GM12865 (cell line): ENCODE measurements around the gene CCDC78.

Experiments
- DNase-seq: peaks from one replicate; pipeline ENCODE4 v3.0.0; 2010; ENCODE audit warnings: low read depth
- H3K4me3 ChIP-seq: 2 replicates; pipeline ENCODE4 v1.5.1; 2011; ENCODE audit warnings: mild to moderate bottlenecking, low read depth, low read length, control low read depth
- CTCF ChIP-seq: IDR thresholded peaks from 2 replicates; pipeline ENCODE4 v1.5.1; 2011; ENCODE audit warnings: low read length, control low read depth, low read depth, inconsistent platforms; ENCODE audit not compliant: insufficient read depth; ENCODE audit errors: missing control alignments

The CCDC78 gene

GRCh38 chr16:764848-765487, 38.7 kb upstream of the CCDC78 start:
- no peak overlapping the region for H3K4me3 ChIP-seq
- TF ChIP-seq CTCF, result no peak
- no peak for DNase-seq

- no peak for TF ChIP-seq CTCF
- no peak for DNase-seq
Observed at GRCh38 chr16:764184-764750, 38.0 kb upstream of the CCDC78 start.

GRCh38 chr16:763369-764183, 37.3 kb upstream of the CCDC78 start:
- DNase-seq, result no peak
- TF ChIP-seq CTCF, result no peak
- H3K4me3 ChIP-seq, result no peak overlapping the region

More at GRCh38 chr16:764184-764750, 38.0 kb upstream of the CCDC78 start:
- H3K4me3 ChIP-seq, result no peak overlapping the region

GRCh38 chr16:762595-763268, 36.5 kb upstream of the CCDC78 start:
- no peak for TF ChIP-seq CTCF
- H3K4me3 ChIP-seq, result no peak overlapping the region
- no peak for DNase-seq

- no peak overlapping the region for H3K4me3 ChIP-seq
- TF ChIP-seq CTCF, result no peak
- no peak for DNase-seq
Observed at GRCh38 chr16:761625-762513, 35.6 kb upstream of the CCDC78 start.

- no peak for DNase-seq
- no peak within 1 kb of the TSS for H3K4me3 ChIP-seq
- no peak for TF ChIP-seq CTCF
Observed at GRCh38 chr16:760545-761343, 34.5 kb upstream of the CCDC78 start, which contains the start of gene MSLN. Gene MSLN (plus strand): TSS chr16:760734. CDS start chr16:762681, 1,947 bp downstream.
